ENCODE data around the gene NNT.

GRCh38 chr5:43571237-43571636 lies 31.7 kb upstream of the NNT start:
- TF ChIP-seq CTCF (conservative IDR thresholded peaks at IDR 0.05; ENCODE audit: low read depth, low read length): no peak
- no peak for TF ChIP-seq EZH2 (IDR thresholded peaks at IDR 0.05; ENCODE audit: borderline replicate concordance, low read depth, low read length, poor library complexity, severe bottlenecking)

Measured in A673 (cell line).